Measurements from ENCODE around the gene SVOP.
"Not testable (repeated sequence)": the region's sequence is repeated elsewhere in the genome, so short reads cannot be mapped to it uniquely, and the experiment has no call there.

SVOP gene

GRCh38 chr12:109064143-109064542, 43.3 kb upstream of the SVOP start:
- ATAC-seq (ENCODE audit: low read depth) (no peak), DNase-seq (ENCODE audit: low spot score) (no peak)
- Histone ChIP-seq H3K9me3 (ENCODE audit: severe bottlenecking) (no peaks in the 10 kb centered on the region), H3K4me1 (ENCODE audit: insufficient read depth, poor library complexity, severe bottlenecking) (no peaks in the 10 kb centered on the region), H3K4me3 (ENCODE audit: severe bottlenecking) (no peak overlapping the region), H3K36me3 (ENCODE audit: low read depth) (peaks cover 12% of the 10 kb centered on the region), H3K27me3 (ENCODE audit: insufficient read depth, poor library complexity, severe bottlenecking) (no peaks in the 10 kb centered on the region), H3K27ac (ENCODE audit: poor library complexity, severe bottlenecking) (no peak overlapping the region)
- no peak for TF ChIP-seq CTCF (IDR thresholded peaks at IDR 0.05; ENCODE audit: poor library complexity, severe bottlenecking)

GRCh38 chr12:109058773-109059172, 37.9 kb upstream of the SVOP start:
- peaks cover 4% of the 10 kb centered on the region; the same call in 1 of the 2 replicates for H3K36me3 ChIP-seq (ENCODE audit: low read depth)
- peaks cover 4% of the 10 kb centered on the region for H3K4me1 ChIP-seq (ENCODE audit: insufficient read depth, poor library complexity, severe bottlenecking)
- H3K27ac ChIP-seq (ENCODE audit: poor library complexity, severe bottlenecking), result no peak overlapping the region
- DNase-seq (ENCODE audit: low spot score) (no peak), ATAC-seq (ENCODE audit: low read depth) (no peak)
- H3K27me3 ChIP-seq (ENCODE audit: insufficient read depth, poor library complexity, severe bottlenecking), result no peaks in the 10 kb centered on the region
- no peaks in the 10 kb centered on the region for H3K9me3 ChIP-seq (ENCODE audit: severe bottlenecking)
- H3K4me3 ChIP-seq (ENCODE audit: severe bottlenecking), result no peak overlapping the region
- no peak for TF ChIP-seq CTCF (IDR thresholded peaks at IDR 0.05; ENCODE audit: poor library complexity, severe bottlenecking)

- ATAC-seq (ENCODE audit: low read depth), result no peak
- no peak for TF ChIP-seq CTCF (IDR thresholded peaks at IDR 0.05; ENCODE audit: poor library complexity, severe bottlenecking)
- Histone ChIP-seq H3K27ac (ENCODE audit: poor library complexity, severe bottlenecking) (no peak overlapping the region), H3K4me3 (ENCODE audit: severe bottlenecking) (no peak overlapping the region), H3K36me3 (ENCODE audit: low read depth) (peaks cover 4% of the 10 kb centered on the region; the same call in 1 of the 2 replicates), H3K27me3 (ENCODE audit: insufficient read depth, poor library complexity, severe bottlenecking) (no peaks in the 10 kb centered on the region), H3K9me3 (ENCODE audit: severe bottlenecking) (no peaks in the 10 kb centered on the region), H3K4me1 (ENCODE audit: insufficient read depth, poor library complexity, severe bottlenecking) (peaks cover 7% of the 10 kb centered on the region)
- DNase-seq (ENCODE audit: low spot score), result no peak
Observed at GRCh38 chr12:109057376-109057775, 36.5 kb upstream of the SVOP start.

- Histone ChIP-seq H3K4me1 (ENCODE audit: insufficient read depth, poor library complexity, severe bottlenecking) (peaks cover 7% of the 10 kb centered on the region), H3K9me3 (ENCODE audit: severe bottlenecking) (no peaks in the 10 kb centered on the region), H3K27me3 (ENCODE audit: insufficient read depth, poor library complexity, severe bottlenecking) (no peaks in the 10 kb centered on the region), H3K27ac (ENCODE audit: poor library complexity, severe bottlenecking) (no peak overlapping the region), H3K4me3 (ENCODE audit: severe bottlenecking) (no peak overlapping the region), H3K36me3 (ENCODE audit: low read depth) (peaks cover 4% of the 10 kb centered on the region; the same call in 1 of the 2 replicates)
- no peak for TF ChIP-seq CTCF (IDR thresholded peaks at IDR 0.05; ENCODE audit: poor library complexity, severe bottlenecking)
- DNase-seq (ENCODE audit: low spot score) (no peak), ATAC-seq (ENCODE audit: low read depth) (no peak)
Observed at GRCh38 chr12:109056891-109057290, 36.0 kb upstream of the SVOP start.

GRCh38 chr12:109054520-109054919, 33.7 kb upstream of the SVOP start:
- no peaks in the 10 kb centered on the region for H3K27me3 ChIP-seq (ENCODE audit: insufficient read depth, poor library complexity, severe bottlenecking)
- no peak overlapping the region for H3K4me3 ChIP-seq (ENCODE audit: severe bottlenecking)
- H3K4me1 ChIP-seq (ENCODE audit: insufficient read depth, poor library complexity, severe bottlenecking), result peaks cover 7% of the 10 kb centered on the region
- peaks cover 4% of the 10 kb centered on the region; the same call in 1 of the 2 replicates for H3K36me3 ChIP-seq (ENCODE audit: low read depth)
- no peaks in the 10 kb centered on the region for H3K9me3 ChIP-seq (ENCODE audit: severe bottlenecking)
- no peak for TF ChIP-seq CTCF (IDR thresholded peaks at IDR 0.05; ENCODE audit: poor library complexity, severe bottlenecking)
- DNase-seq (ENCODE audit: low spot score), result no peak
- ATAC-seq (ENCODE audit: low read depth), result no peak
- H3K27ac ChIP-seq (ENCODE audit: poor library complexity, severe bottlenecking), result no peak overlapping the region

- H3K9me3 ChIP-seq (ENCODE audit: severe bottlenecking); H3K4me1 ChIP-seq (ENCODE audit: insufficient read depth, poor library complexity, severe bottlenecking); H3K4me3 ChIP-seq (ENCODE audit: severe bottlenecking); DNase-seq (ENCODE audit: low spot score); H3K27me3 ChIP-seq (ENCODE audit: insufficient read depth, poor library complexity, severe bottlenecking); ATAC-seq (ENCODE audit: low read depth); H3K36me3 ChIP-seq (ENCODE audit: low read depth): not testable (repeated sequence)
- H3K27ac ChIP-seq (ENCODE audit: poor library complexity, severe bottlenecking), result peak overlapping the region; percentile 6
Observed at GRCh38 chr12:109054124-109054513, 33.3 kb upstream of the SVOP start.

Data from RWPE2 (cell line).